Activated naive CD4-positive, alpha-beta T cell treated with anti-CD3 and anti-CD28 coated beads, Interleukin-2, amount 50 U/mL, for 16 hours (primary cell): Measurements from ENCODE around the gene TTI1.

Source experiments
- DNase-seq: peaks from one replicate; pipeline ENCODE4 v3.0.0-alpha.2; 2020

Gene TTI1

DNA sequence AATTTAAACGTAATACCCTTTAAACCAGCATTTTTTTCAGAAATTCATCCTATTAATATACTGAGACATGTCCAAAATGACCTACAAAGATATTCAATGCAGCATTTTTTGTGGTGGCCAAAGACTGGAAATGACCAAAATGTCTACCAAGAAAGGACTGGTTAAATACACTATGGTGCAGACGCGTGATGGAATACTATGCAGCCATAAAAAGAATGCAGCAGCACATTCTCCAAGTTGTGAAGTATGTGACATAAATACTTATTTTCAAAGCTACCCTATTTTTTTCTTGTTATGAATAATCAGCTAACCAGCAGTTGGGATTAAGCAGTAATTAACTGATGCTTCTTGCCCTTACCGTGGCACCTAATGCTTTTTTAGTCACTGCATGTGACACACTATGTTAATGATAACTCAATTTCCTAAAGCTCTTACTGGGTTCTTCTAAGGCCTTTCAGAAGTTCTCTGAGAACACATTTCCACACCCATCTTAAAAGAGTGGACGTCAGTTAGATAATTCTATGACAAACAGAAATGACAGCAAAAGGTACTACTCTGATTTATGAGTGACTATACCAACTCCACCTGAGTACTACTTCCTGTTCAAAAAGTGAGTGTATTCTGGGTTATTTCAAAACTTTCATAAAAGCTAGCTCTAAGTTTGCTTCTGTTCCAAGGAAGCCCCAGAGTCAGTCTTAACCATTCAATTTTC is 24.9 kb downstream of the TTI1 start:
- no peak for DNase-seq

DNA sequence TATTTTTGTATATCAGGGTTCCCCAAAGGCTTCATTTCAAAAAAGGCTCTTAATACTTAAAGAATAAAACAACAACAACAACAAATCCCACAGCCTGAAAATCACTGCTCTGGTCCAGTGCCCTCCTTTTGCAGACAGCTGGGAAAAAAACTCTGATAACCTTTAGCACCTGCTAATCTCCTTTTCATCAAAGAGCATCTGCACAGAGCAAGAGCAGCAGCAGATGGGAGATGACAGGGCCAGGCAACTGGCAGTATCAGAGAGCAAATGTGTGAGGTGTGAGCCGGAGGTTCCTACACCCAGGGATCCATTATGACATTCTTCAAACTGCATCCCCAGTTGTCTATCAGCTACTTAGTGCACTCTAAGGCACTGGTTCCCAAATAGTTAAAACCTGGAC is 25.7 kb downstream of the TTI1 start:
- no peak for DNase-seq

GRCh38 chr20:38005903-38006302 is 27.4 kb downstream of the TTI1 start:
- no peak for DNase-seq

DNA sequence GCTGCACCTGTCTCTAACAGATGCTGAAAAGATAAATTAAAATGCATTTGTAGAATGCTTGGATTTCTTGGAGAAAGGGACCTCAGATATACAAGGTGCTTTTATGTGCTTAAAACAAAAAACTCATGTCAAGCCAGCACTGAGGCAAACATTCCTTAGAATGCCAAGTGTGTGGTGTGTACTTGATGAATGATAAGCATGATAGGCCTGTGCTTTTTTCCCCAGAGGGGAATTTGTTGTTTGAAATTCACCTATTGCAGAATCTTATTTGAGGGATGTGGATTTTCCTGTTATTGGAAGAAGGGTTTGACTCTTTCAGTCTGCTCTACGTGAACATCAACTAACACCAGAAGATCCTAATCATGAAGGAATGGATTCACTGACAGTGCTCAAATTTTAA is 28.8 kb downstream of the TTI1 start:
- DNase-seq = no peak

DNA sequence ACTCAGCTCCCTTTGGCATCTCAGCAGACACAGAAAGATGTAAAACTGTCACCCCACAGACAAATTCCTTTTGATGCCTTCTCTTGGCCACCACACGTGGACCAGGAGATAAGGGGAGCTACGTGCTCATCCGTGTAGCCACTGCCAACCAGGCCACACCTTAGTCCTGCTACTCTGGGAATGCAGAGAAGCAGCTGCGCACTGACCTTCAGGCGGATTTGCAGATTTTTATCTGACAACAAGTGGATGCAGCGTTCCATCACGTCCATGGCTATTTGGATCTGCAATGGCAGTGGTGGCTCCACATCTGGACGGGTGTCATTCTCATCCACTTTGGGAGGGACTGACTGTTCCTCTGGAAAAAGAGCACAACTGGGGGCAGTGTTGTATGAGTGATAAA is 30.8 kb downstream of the TTI1 start:
- no peak for DNase-seq

GRCh38 chr20:38001981-38002380 is 31.3 kb downstream of the TTI1 start:
- DNase-seq = no peak

- no peak for DNase-seq
Measured at GRCh38 chr20:38001173-38001875, 31.9 kb downstream of the TTI1 start.

DNA sequence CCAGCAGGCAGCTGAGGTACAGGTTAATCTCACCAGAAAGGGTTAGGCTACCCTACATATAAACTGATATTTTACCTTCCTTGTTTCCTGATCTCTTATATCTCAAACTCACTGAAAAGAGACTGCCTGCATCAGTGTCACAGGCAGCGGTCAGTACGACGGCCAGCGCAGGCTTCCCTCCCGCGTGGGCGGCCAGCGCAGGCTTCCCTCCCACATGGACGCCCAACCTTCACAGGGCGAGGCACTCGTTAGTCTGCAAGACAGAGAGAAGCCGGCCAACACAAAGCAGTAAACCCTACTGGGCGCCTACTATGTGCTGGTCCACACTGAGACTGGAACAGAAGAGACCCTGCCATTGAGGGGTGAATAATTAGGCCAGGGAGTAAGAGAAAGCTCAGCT is 33.0 kb downstream of the TTI1 start:
- DNase-seq = no peak

- DNase-seq = no peak
Measured at GRCh38 chr20:37999526-38000263, 33.6 kb downstream of the TTI1 start.

- no peak for DNase-seq
Measured at GRCh38 chr20:37997516-37997915, 35.7 kb downstream of the TTI1 start.

DNA sequence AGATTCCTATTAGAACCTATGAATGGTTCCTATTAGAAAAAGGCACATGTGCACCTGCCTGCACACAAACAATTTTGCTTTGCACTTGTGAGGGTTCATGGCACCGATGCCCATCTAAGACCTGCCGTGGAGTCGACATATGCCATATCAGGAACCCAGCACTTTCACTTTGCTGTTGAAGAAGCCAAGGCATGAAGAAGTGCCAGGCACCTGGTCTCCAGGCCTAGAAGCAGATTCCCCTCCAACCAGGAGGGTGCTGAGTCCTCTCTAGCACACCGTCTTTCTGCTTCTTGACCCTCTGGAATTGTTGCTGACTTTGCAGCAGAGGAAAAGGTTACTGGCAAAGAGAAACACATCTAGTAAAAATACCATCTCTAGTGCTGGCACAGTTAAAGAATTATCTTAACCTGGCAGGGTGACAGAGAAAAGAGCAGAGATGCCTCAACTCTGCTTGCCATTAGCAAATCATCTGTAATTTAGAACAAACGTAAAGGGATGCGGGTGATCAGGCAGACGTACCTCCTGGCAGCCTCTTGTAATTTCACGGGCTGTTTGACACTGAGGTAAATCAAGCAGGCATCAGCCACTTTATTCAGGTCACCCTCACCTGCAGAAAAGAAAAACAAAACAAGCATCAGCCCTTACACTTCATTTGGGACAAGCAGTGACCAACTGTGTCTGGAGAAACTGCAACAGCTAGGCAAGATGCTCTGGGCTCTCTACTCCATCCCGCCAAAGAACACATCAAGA is 37.2 kb downstream of the TTI1 start:
- no peak for DNase-seq

GRCh38 chr20:37994512-37994911 is 38.7 kb downstream of the TTI1 start:
- no peak for DNase-seq

GRCh38 chr20:37992802-37993409 is 40.4 kb downstream of the TTI1 start:
- DNase-seq = no peak

- DNase-seq = no peak
Measured at GRCh38 chr20:37991908-37992307, 41.3 kb downstream of the TTI1 start.

GRCh38 chr20:37991157-37991866 is 41.9 kb downstream of the TTI1 start:
- DNase-seq = no peak

- DNase-seq = peak; percentile 21
Measured at GRCh38 chr20:37990571-37991151, 42.6 kb downstream of the TTI1 start.

GRCh38 chr20:37989601-37990295 is 43.5 kb downstream of the TTI1 start:
- no peak for DNase-seq

DNA sequence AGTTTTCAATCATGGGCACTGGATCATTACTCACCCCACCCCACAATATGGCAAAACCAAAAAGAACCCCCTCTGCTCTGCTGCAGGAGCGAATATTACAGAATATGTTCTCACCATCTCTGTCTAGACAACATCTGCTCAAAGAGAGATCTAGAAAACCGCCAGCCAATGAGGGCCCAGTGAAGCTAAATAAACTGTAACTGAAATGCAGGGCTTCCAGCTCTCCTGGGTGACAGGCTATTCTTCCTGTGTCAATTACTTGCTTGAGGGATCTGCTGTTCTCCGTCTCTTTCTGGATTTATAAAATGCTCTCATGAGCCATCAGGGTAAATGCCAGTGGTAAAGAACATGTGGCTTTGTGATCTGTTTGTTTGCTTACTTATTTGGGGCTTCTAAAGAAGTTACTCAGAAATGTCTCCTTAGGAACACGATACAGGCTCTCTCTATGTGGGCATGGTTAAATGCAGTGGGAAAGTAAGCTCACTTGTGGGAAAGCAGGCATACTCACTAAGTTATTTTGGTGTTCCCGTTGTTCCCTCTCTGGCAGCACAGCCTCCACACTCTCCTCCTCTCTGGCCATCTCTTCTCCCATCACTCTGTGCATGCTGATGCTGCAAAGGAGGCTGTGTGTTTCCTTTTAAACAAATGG is 44.8 kb downstream of the TTI1 start:
- no peak for DNase-seq

- DNase-seq = no peak
Measured at GRCh38 chr20:37987602-37988290, 45.5 kb downstream of the TTI1 start.
